ENCODE data around the gene S100A12.

The S100A12 gene

DNA sequence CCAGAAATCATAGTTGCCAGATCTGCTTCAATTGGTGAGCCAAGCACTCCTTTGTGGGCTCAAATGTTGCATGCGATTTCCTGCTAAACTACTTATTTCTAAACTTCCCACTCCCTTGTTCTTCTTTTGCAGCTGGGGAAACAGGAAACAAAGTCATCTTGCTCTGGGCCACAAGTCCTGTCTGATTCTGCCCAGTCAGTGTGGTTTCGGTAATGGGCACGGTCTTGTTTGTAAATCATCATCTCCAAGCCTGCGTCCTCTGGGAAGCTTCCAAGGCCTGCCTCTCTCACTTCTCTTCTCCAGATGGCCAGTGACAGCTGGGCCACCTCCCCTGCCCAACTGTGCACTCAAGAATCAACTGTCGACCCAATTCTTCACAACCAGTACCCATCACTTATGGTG lies 11.1 kb upstream of the S100A12 start:
- TF ChIP-seq, protein P1, sequence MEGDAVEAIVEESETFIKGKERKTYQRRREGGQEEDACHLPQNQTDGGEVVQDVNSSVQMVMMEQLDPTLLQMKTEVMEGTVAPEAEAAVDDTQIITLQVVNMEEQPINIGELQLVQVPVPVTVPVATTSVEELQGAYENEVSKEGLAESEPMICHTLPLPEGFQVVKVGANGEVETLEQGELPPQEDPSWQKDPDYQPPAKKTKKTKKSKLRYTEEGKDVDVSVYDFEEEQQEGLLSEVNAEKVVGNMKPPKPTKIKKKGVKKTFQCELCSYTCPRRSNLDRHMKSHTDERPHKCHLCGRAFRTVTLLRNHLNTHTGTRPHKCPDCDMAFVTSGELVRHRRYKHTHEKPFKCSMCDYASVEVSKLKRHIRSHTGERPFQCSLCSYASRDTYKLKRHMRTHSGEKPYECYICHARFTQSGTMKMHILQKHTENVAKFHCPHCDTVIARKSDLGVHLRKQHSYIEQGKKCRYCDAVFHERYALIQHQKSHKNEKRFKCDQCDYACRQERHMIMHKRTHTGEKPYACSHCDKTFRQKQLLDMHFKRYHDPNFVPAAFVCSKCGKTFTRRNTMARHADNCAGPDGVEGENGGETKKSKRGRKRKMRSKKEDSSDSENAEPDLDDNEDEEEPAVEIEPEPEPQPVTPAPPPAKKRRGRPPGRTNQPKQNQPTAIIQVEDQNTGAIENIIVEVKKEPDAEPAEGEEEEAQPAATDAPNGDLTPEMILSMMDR (IDR thresholded peaks at IDR 0.05; ENCODE audit: extremely low read depth, missing control alignments): no peak
- DNase-seq (ENCODE audit: low spot score): no peak

DNA sequence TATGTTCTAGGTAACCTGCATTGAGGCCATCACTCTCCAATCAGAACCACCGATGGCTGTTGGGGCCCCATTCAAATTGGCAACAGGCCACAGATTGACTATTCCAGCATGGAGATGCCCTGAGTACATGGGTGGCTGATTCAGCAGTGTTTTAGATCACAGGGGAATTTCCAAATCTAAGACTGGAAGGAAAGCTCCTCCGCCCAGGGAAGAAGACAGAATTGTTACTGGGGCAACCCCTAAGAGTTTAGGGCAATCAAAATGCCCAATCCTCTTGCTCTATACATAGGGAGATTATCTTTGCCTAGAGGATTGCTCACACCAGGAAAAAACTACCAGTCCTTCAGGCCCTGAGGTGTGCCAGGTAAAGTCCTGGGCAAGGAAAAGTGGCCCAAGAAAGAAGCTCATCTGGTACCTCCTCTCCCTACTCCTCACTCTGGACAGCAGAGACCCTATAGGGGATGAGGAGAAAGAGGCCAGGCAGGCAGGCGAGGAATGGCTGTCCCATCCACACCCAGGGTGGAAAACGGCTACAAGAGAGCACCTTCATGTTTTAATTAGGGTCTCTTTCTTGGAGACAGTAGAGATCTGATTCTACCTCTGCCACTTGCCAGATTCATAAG lies 9.6 kb upstream of the S100A12 start:
- TF ChIP-seq, protein P1 (IDR thresholded peaks at IDR 0.05; ENCODE audit: extremely low read depth, missing control alignments): no peak

DNA sequence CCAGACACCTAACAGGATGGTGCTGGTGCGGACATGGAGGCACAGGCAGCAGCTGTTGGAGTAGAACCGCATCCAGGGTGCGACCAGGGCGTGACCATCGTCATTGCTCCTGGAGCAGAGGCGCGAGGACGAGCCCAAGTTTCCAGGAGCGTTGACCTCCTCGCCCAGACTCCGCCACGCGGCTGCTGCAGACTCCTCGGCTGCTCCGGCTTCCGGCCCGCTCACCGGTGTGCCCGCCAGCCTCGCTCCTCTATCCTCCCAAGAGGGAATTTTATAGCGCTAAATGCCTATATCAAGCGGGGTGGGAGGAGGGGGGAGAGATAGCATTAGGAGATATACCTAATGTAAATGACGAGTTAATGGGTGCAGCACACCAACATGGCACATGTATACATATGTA lies 5.3 kb upstream of the S100A12 start:
- TF ChIP-seq, protein P1 (IDR thresholded peaks at IDR 0.05; ENCODE audit: extremely low read depth, missing control alignments): no peak
- no peak for DNase-seq (ENCODE audit: low spot score)

More for the DNA sequence above, 9.6 kb upstream of the S100A12 start:
- DNase-seq (ENCODE audit: low spot score): no peak

DNA sequence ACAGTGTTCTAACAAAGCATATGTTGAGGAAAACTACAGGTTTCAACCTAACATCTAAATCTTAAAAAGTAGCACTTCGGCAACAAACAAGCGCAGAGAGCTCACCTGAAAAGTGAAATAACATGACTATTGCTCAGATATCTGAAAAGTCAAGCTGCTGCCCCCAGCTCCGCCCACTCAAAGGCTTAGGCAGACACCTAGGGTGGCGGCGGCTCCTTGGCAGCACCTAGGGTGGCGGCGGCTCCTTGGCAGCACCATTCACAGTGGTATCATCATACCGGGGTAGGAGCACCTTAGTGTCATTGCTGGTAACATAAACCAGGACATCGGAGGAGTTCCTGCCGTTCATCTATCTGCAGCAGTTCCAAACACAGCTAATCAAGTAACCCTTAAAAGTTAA lies 4.2 kb upstream of the S100A12 start:
- no peak for DNase-seq (ENCODE audit: low spot score)
- TF ChIP-seq, protein P1 (IDR thresholded peaks at IDR 0.05; ENCODE audit: extremely low read depth, missing control alignments): no peak

DNA sequence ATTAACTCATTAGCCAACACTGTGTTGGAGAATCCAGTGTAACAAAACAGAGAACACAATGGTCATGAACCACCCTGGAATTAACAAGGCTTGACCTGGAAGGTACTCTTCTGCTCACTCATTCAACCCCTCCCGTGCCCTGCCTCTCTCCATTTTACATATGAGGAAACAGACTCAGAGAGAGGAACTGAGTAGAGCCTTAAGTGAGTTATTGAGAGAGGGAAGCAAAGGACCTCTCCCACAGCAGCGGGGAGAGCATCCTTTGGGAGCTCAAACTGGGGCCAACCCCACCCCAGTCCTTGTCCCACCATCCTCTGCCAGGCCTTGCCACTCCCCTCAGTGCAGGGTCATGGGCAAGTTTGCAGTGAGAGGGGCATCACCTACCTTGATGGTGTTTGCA lies 1.4 kb downstream of the S100A12 start:
- DNase-seq (ENCODE audit: low spot score): no peak
- TF ChIP-seq, protein P1 (IDR thresholded peaks at IDR 0.05; ENCODE audit: extremely low read depth, missing control alignments): no peak

DNA sequence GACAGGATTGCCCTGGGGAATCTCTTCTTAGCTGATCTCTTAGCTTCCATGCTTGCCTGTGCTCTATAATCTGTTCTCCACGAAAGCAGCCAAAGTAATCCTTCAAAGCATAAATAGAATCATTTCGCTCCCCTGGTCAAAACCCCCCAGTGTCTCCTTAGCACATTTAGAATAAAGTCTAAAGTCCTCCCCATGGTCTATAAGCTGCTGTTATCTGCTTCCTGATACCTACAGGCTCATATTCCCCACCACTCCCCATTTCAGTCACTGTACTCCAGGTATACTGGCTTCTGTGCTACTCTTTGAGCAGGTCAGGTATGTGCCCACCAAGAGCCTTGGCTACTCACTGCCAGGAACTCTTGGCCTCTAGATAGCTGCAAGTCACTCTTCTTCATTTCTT lies 2.9 kb downstream of the S100A12 start:
- TF ChIP-seq, protein P1 (IDR thresholded peaks at IDR 0.05; ENCODE audit: extremely low read depth, missing control alignments): no peak
- no peak for DNase-seq (ENCODE audit: low spot score)

DNA sequence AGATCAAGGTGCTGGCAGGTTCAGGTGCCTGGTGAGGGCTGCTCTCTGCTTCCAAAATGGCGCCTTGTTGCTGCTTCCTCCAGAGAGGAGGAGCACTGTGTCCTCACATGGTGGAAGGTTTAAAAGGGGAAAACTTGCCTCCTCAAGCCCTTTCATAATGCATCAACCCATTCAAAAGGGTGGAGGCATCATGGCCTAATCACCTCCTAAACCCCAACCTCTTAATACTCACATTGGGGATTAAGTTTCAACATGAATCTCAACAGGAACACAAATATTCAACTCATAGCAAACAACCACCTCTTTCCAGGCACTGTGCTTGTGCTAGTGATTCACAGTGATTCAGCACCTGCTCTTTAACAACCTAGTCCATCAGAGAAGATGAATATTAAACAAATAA lies 4.2 kb downstream of the S100A12 start:
- TF ChIP-seq, protein P1 (IDR thresholded peaks at IDR 0.05; ENCODE audit: extremely low read depth, missing control alignments): no peak
- DNase-seq (ENCODE audit: low spot score): no peak

All from GM20000 (cell line).